Measurements from ENCODE around the gene EPHB1.
"Not testable (repeated sequence)": the region's sequence is repeated elsewhere in the genome, so short reads cannot be mapped to it uniquely, and the experiment has no call there.

Gene EPHB1

GRCh38 chr3:135056733-135057310, 261.8 kb downstream of the EPHB1 start:
- no peak for DNase-seq

GRCh38 chr3:135057996-135058395, 262.9 kb downstream of the EPHB1 start:
- DNase-seq: peak; percentile 5

- DNase-seq: no peak
Measured at GRCh38 chr3:135059580-135059979, 264.5 kb downstream of the EPHB1 start.

GRCh38 chr3:135066844-135067727, 272.0 kb downstream of the EPHB1 start:
- DNase-seq: not testable (repeated sequence)

- DNase-seq: no peak
Measured at GRCh38 chr3:135068011-135068410, 273.0 kb downstream of the EPHB1 start.

GRCh38 chr3:135069406-135069805, 274.3 kb downstream of the EPHB1 start:
- no peak for DNase-seq

GRCh38 chr3:135071483-135071882, 276.4 kb downstream of the EPHB1 start:
- DNase-seq: no peak

GRCh38 chr3:135072431-135072830, 277.4 kb downstream of the EPHB1 start:
- DNase-seq: no peak

- no peak for DNase-seq
Measured at GRCh38 chr3:135075157-135075556, 280.1 kb downstream of the EPHB1 start.

- DNase-seq: no peak
Measured at GRCh38 chr3:135076341-135076740, 281.3 kb downstream of the EPHB1 start.

- DNase-seq: no peak
Measured at GRCh38 chr3:135077186-135077585, 282.1 kb downstream of the EPHB1 start.

GRCh38 chr3:135078283-135078682, 283.2 kb downstream of the EPHB1 start:
- no peak for DNase-seq

- no peak for DNase-seq
Measured at GRCh38 chr3:135079095-135079494, 284.0 kb downstream of the EPHB1 start.

- no peak for DNase-seq
Measured at GRCh38 chr3:135081451-135081850, 286.4 kb downstream of the EPHB1 start.

GRCh38 chr3:135081856-135082434, 286.9 kb downstream of the EPHB1 start:
- DNase-seq: no peak

- no peak for DNase-seq
Measured at GRCh38 chr3:135082706-135083105, 287.6 kb downstream of the EPHB1 start.

GRCh38 chr3:135083179-135083578, 288.1 kb downstream of the EPHB1 start:
- DNase-seq: no peak

- no peak for DNase-seq
Measured at GRCh38 chr3:135083756-135084155, 288.7 kb downstream of the EPHB1 start.

GRCh38 chr3:135084405-135084804, 289.3 kb downstream of the EPHB1 start:
- DNase-seq: peak; percentile 56

GRCh38 chr3:135084976-135085375, 289.9 kb downstream of the EPHB1 start:
- DNase-seq: no peak

GRCh38 chr3:135085652-135086436, 290.8 kb downstream of the EPHB1 start:
- DNase-seq: no peak

GRCh38 chr3:135087782-135088181, 292.7 kb downstream of the EPHB1 start:
- no peak for DNase-seq

- no peak for DNase-seq
Measured at GRCh38 chr3:135089451-135089850, 294.4 kb downstream of the EPHB1 start.
